AG09319 (cell line): ENCODE results near the gene NBEAL1.

Source experiments
- DNase-seq: peaks from one replicate; pipeline ENCODE4 v3.0.0-alpha.2; 2010; ENCODE audit warnings: low read depth; ENCODE audit errors: extremely low read depth
- TF ChIP-seq, protein P1 (sequence below): IDR thresholded peaks from 2 replicates; pipeline ENCODE4 v1.5.1; 2011; ENCODE audit warnings: low read depth, mild to moderate bottlenecking, inconsistent platforms, low read length, moderate library complexity

The NBEAL1 gene

DNA sequence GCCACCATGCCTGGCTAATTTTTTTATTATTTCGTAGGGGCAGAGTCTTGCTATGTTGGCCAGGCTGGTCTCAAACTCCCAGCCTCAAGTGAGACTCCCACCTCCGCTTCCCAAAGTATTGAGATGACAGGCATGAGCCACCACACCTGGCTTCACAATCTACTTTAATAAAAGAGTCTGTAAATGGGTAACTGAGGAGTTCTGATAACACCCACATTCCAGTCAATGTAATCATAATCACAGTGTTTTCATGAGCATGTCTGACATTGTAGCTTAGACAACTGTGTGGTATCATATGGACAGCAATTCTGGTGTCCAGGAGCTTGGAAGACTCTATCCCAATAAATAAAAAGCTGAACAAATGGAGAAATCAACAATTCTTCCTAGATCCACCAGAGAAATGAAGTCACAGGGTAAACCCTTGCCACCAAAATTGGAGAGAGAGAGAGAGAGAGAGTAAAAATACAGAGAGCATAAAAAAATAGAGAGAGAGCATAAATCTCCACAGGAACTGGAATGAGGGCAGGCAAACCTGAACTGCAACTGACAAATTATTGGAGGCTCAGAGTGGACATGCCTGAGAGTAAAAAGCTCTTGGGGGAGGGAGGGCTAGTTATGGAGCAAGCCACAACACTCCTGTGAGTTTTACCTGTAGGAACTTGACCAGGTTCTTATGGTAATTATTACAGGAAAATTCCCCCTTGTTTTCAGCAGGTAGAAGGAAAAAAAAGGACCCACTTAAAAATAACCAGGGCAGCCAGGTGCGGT is 12.4 kb upstream of the NBEAL1 start:
- TF ChIP-seq, protein P1, sequence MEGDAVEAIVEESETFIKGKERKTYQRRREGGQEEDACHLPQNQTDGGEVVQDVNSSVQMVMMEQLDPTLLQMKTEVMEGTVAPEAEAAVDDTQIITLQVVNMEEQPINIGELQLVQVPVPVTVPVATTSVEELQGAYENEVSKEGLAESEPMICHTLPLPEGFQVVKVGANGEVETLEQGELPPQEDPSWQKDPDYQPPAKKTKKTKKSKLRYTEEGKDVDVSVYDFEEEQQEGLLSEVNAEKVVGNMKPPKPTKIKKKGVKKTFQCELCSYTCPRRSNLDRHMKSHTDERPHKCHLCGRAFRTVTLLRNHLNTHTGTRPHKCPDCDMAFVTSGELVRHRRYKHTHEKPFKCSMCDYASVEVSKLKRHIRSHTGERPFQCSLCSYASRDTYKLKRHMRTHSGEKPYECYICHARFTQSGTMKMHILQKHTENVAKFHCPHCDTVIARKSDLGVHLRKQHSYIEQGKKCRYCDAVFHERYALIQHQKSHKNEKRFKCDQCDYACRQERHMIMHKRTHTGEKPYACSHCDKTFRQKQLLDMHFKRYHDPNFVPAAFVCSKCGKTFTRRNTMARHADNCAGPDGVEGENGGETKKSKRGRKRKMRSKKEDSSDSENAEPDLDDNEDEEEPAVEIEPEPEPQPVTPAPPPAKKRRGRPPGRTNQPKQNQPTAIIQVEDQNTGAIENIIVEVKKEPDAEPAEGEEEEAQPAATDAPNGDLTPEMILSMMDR = no peak
- DNase-seq = no peak

DNA sequence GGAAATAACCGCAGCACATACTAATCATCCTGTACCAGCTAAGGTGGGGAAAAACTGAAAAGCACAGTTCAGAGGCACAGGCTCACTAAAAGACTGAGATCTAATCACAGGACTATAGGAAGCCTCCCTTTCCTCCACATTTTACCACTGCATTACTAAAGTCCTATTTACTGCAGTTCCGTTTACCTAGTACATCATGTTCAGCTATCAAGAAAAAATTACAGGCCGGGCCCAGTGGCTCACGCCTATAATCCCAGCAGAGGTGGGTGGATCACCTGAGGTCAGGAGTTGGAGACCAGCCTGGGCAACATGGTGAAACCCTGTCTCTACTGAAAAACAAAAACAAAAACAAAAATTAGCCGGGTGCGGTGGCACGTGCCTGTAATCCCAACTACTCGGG is 11.0 kb upstream of the NBEAL1 start:
- DNase-seq = no peak
- TF ChIP-seq, protein P1 = no peak

DNA sequence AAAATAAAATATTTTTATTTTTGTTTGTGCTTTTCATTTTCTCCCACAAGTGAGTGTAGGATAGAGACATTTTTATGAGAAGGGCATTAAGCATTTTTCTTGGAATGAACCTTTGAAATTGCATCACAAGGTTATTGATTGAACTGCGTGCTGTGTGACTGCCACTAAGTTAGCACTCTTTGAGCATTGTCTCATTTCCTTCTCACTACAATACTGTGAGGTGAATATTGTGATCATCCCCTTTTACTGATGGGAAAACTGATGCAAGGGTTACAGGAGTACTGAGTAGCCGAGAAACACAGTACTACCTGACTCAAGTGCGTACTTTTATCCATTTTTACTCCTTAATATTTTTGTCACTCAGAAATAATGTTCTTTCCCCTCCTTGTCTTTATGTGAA is 2.0 kb downstream of the NBEAL1 start:
- TF ChIP-seq, protein P1 = no peak
- no peak for DNase-seq

DNA sequence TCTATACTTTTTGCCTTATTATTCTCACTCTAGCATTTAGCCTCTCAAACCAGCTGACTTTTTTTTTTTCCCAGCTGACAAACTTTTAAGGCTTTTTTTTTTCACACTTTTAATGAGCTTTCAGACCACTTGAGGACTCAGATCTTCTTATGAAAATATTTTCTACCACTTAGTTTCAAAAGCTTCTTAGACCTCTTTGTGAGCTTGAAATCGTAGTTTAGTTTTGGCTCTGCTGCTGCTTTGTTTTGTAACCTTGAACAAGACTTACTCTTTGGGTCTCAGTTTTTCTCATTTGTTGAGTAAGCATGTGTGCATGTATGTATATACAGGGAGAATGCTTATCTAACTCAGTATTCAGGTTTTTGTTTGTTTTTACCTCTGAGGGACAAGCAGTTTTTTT is 3.5 kb downstream of the NBEAL1 start:
- DNase-seq = no peak

DNA sequence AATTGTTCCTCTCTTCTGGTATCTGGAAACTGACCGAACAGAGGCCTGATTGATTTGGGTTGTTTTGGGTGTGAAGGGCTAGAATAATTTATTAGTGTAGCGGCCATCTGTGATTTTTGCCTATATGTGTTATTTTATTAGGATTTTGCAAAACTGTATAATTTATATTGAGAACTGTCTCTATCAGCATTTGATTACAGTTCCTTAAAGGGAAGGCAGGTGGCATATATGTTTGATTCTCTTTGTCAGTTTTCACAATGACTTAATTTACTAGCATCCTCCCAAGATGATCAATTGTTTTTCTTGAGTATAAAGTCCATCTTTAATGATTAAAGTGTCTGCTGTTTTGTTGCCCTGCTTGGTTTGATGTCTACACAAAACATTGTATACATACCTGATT is 4.5 kb downstream of the NBEAL1 start:
- TF ChIP-seq, protein P1 = no peak
- no peak for DNase-seq

More for the DNA sequence above, 3.5 kb downstream of the NBEAL1 start:
- TF ChIP-seq, protein P1 = no peak

DNA sequence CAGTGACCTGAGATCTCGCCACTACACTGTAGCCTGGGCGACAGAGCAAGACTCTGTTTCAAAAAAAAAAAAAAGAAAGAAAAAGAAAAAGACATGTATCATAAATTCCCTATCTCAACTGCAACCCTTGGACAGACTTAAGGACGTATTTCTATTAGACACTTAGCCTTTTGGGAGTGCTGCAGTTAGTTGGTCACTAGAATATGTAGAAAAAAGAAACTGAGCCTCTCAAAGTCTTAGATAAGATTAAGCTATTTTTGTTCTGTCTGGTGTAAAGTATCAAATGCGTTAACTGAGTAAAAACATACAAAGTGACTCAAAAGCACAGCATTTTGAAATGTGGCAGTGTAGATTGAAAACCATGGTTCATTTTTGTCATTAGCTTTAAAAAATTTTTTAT is 7.3 kb downstream of the NBEAL1 start:
- DNase-seq = no peak
- TF ChIP-seq, protein P1 = no peak

DNA sequence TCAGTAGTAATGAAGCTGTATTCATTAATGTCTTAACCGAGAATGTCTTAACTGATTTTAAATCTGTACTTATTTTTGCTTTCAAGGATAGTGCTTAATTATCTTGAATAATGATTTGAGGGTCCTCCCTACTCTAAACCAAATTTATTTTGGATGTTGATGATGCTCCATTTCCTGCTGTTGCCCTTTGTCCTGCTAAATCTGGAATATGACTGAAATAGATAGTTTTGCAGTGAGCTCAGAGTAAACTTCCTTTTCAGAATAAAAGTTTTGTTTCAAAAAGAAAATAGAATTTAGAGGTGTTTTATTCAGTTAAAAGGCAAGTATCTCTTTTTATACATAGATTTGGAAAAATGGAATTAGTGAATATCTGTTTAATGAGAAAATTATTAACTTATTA is 8.1 kb downstream of the NBEAL1 start:
- TF ChIP-seq, protein P1 = no peak
- DNase-seq = no peak
